NCI-H524 treated with DMSO at 0.1 percent for 48 hours (cell line): Measurements from ENCODE around the gene XCR1.
"Not testable (repeated sequence)": the region's sequence is repeated elsewhere in the genome, so short reads cannot be mapped to it uniquely, and the experiment has no call there.

Source experiments
- DNase-seq: peaks from one replicate; lab custom pipeline; 2025; lab: John Stamatoyannopoulos, UW

XCR1 gene

GRCh38 chr3:46006238-46007032, 20.8 kb downstream of the XCR1 start:
- DNase-seq: no peak

- DNase-seq: peak; percentile 50
These were observed 23.6 kb downstream of the XCR1 start for GRCh38 chr3:46003706-46004105.

- no peak for DNase-seq
These were observed 26.1 kb downstream of the XCR1 start for GRCh38 chr3:46001178-46001577.

- no peak for DNase-seq
These were observed 29.3 kb downstream of the XCR1 start for GRCh38 chr3:45997942-45998341.

- DNase-seq: not testable (repeated sequence)
These were observed 29.8 kb downstream of the XCR1 start for GRCh38 chr3:45997499-45997898.

- DNase-seq: peak; percentile 63
These were observed 31.8 kb downstream of the XCR1 start, which contains the start of gene FYCO1 for GRCh38 chr3:45995236-45996192. FYCO1 (minus strand) TSS chr3:45995824; CDS start chr3:45984910, 10,914 bp downstream.

GRCh38 chr3:45994419-45995235, 32.7 kb downstream of the XCR1 start:
- DNase-seq: peak; percentile 92

- DNase-seq: no peak
These were observed 33.8 kb downstream of the XCR1 start for GRCh38 chr3:45993421-45994027.

- DNase-seq: no peak
These were observed 34.5 kb downstream of the XCR1 start for GRCh38 chr3:45992821-45993221.

GRCh38 chr3:45992133-45992729, 35.1 kb downstream of the XCR1 start:
- DNase-seq: no peak

- DNase-seq: no peak
These were observed 35.9 kb downstream of the XCR1 start for GRCh38 chr3:45991341-45991740.

- DNase-seq: no peak
These were observed 37.1 kb downstream of the XCR1 start for GRCh38 chr3:45990181-45990580.

- DNase-seq: no peak
These were observed 38.5 kb downstream of the XCR1 start for GRCh38 chr3:45988804-45989203.

GRCh38 chr3:45988362-45988761, 38.9 kb downstream of the XCR1 start:
- DNase-seq: no peak

- no peak for DNase-seq
These were observed 39.7 kb downstream of the XCR1 start for GRCh38 chr3:45987368-45988291.

- no peak for DNase-seq
These were observed 40.8 kb downstream of the XCR1 start for GRCh38 chr3:45986303-45986982.

- DNase-seq: no peak
These were observed 41.6 kb downstream of the XCR1 start for GRCh38 chr3:45985532-45986302.
